Embryonic facial prominence (tissue), 1 donor: ENCODE data around the gene ESYT3.

ENCODE experiments used
- DNase-seq: peaks from one replicate; pipeline ENCODE4 v3.0.0-alpha.2; 2016; ENCODE audit errors: extremely low spot score

Gene ESYT3

GRCh38 chr3:138434276-138434874 is at the start of gene ESYT3:
TSS of gene ESYT3 (plus strand) at chr3:138434616. CDS start at chr3:138434799, 183 bp downstream.
- DNase-seq, result no peak

- DNase-seq, result no peak
Measured at GRCh38 chr3:138384976-138385375, 49.4 kb upstream of the ESYT3 start.

GRCh38 chr3:138389144-138389601 is 45.2 kb upstream of the ESYT3 start:
- no peak for DNase-seq

GRCh38 chr3:138389841-138390581 is 44.4 kb upstream of the ESYT3 start:
- no peak for DNase-seq

- DNase-seq, result no peak
Measured at GRCh38 chr3:138390582-138390932, 43.9 kb upstream of the ESYT3 start.

- DNase-seq, result no peak
Measured at GRCh38 chr3:138394156-138394555, 40.3 kb upstream of the ESYT3 start.

GRCh38 chr3:138394686-138395085 is 39.7 kb upstream of the ESYT3 start:
- DNase-seq, result no peak

- no peak for DNase-seq
Measured at GRCh38 chr3:138395865-138396751, 38.3 kb upstream of the ESYT3 start.

GRCh38 chr3:138396752-138397410 is 37.5 kb upstream of the ESYT3 start:
- no peak for DNase-seq

GRCh38 chr3:138397983-138398382 is 36.4 kb upstream of the ESYT3 start:
- DNase-seq, result no peak

GRCh38 chr3:138398791-138399575 is 35.4 kb upstream of the ESYT3 start:
- no peak for DNase-seq

GRCh38 chr3:138399766-138400165 is 34.6 kb upstream of the ESYT3 start:
- DNase-seq, result no peak

- no peak for DNase-seq
Measured at GRCh38 chr3:138400651-138401070, 33.8 kb upstream of the ESYT3 start.

GRCh38 chr3:138401834-138402233 is 32.6 kb upstream of the ESYT3 start:
- DNase-seq, result no peak

GRCh38 chr3:138404121-138404520 is 30.3 kb upstream of the ESYT3 start:
- no peak for DNase-seq

GRCh38 chr3:138405001-138405400 is 29.4 kb upstream of the ESYT3 start:
- no peak for DNase-seq

GRCh38 chr3:138405486-138405885 is 28.9 kb upstream of the ESYT3 start:
- DNase-seq, result no peak

- DNase-seq, result no peak
Measured at GRCh38 chr3:138406606-138407005, 27.8 kb upstream of the ESYT3 start.

GRCh38 chr3:138407236-138407907 is 27.0 kb upstream of the ESYT3 start:
- no peak for DNase-seq

GRCh38 chr3:138408751-138409570 is 25.5 kb upstream of the ESYT3 start:
- no peak for DNase-seq
